Measurements from ENCODE around the gene ARHGAP22.

The ARHGAP22 gene

DNA sequence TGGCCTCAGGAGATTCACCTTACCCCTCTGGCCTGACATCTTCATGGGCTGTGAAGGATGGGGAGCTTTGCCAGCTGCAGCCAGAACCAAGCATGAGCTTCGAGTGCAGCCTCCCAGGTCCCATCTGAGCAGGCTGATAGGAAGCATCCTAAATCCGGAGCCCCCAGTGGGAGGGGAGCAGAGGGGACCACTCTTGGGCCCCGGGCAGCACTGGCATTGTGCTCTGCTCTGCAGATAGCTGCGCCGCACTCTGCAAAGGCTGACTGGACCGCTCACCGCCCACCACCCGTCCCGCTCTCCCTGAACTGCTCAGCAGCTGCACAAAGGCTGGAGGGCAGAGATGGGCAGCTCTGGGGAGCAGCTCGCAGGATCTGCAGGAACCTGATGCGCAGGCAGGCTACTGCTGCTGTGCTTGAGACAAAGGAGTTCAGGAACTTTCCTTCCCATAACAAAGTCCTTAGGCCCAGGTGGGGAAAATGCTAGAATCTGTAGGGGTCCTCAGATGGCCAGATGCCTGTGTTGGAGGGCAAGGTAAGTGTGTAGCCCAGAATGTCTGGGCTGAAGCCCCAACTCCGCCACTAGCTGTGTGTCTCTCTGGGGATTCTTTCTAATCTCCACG, 51.8 kb downstream of the ARHGAP22 start:
- DNase-seq (ENCODE audit: low read depth in 2 of 2) = no peak

DNA sequence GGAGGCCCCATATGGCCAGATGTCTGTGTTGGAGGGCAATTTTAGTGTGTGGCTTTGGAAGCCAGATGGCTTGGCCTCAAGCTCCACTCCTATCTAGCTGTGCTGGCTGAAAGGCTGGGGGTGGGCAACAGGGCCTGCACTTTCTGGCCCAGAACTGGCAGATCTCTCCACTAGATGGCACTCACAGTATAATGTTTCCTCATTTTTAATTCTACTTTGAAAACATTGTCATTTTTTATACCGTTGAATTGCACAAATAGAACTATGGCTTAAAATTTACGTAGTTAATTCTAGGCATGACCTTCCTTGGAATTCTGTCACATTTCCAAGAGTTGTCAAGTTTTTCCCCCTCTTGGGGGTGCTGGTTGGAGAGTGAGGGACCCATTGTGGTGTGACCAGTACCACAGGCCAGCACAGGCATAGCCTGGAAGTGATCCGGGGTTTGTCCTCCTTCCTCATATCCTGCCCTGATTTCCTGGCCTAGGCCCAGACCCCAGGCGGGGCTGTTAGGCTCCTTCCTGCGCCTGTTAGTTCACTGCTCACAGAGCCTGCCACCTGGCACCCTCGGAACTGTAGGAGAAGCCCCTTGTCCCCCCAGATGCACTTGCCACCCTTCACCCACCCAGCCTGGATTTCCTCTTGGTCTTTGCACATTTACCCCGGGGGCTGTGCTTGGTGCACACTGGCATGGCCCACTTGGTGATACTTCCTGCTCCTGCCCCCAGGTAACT, 52.8 kb downstream of the ARHGAP22 start:
- no peak for DNase-seq (ENCODE audit: low read depth in 2 of 2)

DNA sequence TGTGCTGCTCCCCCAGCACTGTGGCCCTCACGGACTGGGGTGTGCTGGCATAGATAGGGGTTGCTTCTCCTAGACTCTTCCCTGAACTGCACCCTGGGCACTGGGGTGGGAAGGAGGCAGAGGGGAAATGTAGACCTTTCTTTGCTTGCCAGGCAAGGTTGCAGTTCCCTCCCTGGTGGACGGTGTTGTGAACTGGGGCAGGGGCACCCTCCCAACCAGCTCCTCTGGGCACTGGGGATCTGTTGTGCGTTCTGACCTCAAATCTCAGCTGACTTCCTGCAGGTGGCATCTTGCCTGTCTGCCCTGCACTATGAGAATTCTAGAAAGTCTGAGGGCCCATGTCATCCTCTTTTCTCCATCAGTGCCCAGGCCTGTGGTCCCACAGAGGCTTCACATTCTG, 53.9 kb downstream of the ARHGAP22 start:
- no peak for DNase-seq (ENCODE audit: low read depth in 2 of 2)

DNA sequence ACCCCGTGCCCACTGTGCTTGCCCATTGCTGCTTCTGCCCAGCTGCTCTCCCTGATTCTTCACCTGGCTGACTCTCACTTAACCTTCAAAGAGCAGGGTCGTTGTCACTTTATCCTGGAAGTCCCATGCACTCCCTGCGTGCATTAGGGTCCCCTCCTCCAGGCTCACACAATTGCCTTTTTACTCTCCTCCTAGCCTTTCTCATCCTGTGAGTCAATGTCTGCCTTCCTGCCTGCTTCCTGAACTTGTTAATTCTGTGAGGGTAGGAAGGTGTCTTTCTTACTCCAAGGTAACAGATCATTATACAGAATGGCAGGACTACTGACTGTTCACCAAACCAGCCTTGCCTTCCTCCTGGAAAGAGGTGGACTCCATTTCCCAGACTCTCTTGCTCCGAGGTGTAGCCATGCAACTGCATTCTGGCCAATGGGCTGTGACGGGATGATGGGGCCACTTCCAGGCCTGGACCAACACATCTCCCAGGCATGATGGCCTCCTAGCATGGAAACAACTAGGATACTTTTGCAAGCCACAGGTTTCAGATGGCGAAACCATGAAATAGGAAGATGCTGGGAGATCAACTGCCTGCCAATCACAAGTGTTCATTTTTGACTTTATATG, 54.7 kb downstream of the ARHGAP22 start:
- DNase-seq (ENCODE audit: low read depth in 2 of 2) = no peak

DNA sequence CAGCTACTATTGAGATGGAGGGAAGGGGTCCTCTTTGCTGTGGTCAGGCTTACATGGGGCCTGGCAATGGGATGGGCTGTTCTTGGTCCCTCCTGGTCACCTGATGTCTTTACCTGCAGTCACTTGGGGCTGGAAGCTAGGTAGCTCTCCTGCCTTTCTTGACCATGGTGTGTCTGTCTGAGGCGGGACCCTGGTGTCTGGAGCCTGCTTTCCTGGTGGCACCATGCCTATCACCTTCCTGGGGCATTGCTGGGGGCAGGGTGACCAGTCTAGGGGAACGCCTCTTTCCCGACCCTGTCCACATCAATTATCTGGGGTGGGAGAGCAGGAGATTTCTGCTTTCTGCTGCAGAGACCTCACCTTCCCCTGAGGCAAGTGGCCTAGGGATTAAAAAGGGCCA, 55.6 kb downstream of the ARHGAP22 start:
- DNase-seq (ENCODE audit: low read depth in 2 of 2) = no peak

DNA sequence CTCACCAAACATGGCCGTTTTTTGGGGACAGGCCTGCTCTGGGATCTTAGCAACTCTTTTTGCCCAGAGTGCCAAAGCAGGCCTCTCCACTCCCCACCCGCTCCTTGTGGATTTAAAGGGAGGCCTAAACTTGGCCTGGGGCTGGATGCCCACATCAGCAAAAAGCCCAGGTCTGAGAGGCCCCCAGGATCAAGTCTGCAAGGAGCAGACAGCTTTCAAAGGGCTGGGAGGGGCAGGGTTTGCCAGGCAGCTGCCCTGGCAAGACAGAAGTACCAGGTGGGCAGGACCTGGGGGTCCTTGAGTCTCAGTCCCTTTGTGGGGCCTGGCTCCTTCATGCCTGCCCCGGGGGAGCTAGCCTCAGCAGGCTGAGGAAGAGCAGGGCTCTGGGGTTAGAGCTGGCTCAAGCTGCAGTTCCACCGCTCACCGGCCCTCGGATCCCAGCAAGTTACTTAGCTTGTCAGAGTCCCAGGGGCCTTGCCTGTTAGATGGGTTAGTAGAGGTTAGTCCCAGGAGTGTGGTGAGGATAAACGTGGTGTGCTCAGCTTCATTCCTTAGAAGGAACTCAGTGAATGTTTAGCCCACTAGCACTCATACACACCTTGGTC, 56.2 kb downstream of the ARHGAP22 start:
- DNase-seq (ENCODE audit: low read depth in 2 of 2) = no peak

DNA sequence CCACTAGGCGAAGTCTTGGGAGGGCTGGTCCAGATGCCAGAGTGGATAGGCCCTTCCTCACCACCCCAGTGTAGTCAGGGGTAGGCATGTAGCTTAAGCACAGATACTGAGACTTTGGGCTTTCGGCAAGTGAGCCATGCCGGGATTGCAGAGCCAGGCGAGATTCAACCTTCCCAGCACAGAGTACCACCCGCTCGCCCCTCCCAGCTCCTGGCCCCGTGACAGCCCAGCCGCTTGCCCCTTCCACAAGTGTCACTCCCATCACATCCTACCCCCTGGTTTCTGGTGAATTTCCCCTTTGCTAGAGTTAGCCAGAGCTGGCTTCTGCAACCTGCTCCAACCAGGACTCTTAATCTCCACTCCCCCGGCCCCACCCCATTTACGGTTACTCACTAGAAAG, 56.9 kb downstream of the ARHGAP22 start:
- no peak for DNase-seq (ENCODE audit: low read depth in 2 of 2)

DNA sequence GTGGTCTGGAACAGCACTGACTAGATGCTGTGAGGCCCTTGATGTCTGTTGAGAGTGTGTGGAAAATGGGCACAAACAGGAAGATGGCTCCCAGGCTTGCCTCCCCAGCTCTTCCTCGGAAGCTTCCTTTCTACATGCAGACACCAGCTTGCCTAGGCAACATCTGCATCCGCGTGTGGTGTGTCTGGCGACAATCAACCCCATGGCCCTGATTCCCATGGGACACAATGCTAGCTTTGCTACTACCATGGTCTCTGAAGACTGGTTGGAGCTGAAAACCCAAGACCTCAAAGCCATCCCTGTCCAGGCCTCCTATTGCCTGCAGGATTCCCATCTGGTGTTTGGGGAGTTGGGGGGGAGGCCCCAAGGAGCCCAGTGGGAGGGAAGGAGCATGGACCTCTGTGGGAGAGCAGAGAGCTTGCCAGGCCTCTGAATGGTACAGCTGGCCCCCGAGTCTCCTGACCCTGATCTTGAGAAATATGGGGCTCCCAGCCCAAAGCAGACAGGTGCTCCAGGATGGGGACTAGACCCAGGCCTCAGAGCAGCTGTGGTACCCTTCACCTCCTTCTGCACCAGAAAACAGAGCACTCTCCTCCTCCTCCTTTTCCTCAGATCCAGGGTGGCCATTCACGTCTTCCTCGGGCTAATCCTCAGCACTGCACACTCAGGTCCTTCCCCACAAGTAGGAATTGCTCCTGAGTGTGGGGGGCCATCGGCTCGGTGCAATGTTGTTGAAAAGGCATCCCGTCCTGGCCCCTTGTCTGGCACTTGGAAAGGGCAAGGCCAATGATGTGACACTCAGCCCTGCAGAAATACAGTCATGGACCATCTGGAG, 57.6 kb downstream of the ARHGAP22 start:
- no peak for DNase-seq (ENCODE audit: low read depth in 2 of 2)

DNA sequence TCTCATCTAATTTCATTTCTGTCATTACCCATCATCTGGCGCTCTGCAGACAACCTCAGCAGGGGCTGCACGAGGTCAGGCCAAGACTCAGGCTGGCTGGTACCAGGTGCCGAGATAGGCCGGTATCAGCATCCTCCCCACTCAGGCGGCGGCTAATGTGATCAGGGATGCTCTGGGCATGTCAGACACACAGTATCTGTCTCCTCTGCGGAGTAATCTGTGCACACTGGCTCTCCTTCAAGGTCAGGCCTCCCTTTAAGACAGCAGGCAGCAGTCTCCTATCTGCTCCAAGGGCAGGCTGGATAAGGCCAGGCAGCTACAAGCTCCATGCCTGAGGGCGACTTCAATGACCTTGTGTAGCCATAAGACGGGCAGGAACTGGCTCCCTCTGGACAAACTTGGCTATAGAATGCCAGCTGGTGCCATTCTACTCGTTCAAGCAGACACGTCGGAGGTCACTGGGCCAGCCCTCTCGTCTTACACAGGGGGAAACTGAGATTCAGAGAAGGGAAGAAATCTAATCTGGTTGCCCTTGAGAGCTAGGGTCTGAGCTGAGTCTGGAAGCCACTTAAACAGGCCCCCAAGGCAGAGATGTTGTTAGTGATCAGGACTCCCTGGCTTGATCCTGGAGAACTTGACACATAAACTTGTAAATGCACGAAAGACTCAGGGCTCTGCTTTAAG, 59.3 kb downstream of the ARHGAP22 start:
- DNase-seq (ENCODE audit: low read depth in 2 of 2) = no peak

DNA sequence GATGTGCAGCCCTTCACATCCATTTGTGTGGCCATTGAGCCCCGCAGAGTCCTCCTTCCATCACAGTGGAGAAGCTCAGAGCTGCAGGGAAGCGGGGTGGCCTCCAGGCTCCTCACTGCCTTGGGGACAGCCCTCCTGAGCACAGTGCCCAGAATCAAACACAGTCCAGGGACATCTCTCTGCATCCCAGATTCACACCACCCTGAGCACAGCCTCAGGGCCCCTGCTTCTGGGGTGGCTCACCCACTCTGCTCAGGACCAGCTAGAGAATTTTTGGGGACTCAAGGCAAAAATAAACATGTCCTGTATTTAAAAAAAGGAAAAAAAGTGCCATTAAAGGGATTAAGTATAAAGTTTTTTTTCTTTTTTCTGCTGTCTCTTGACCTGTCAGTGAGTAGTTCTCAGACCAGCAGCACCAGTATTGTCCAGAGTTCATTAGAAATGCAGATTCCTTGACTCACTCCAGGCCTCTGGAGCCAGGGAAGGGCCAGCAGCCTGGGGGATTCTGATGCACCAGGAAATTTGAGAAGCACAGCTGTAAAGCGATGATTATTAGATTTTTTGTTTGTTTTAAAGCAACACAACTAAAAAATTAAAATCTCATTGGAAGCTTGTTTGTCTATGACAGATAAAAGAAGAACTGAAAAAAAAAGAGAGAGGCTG, 61.6 kb downstream of the ARHGAP22 start:
- no peak for DNase-seq (ENCODE audit: low read depth in 2 of 2)

DNA sequence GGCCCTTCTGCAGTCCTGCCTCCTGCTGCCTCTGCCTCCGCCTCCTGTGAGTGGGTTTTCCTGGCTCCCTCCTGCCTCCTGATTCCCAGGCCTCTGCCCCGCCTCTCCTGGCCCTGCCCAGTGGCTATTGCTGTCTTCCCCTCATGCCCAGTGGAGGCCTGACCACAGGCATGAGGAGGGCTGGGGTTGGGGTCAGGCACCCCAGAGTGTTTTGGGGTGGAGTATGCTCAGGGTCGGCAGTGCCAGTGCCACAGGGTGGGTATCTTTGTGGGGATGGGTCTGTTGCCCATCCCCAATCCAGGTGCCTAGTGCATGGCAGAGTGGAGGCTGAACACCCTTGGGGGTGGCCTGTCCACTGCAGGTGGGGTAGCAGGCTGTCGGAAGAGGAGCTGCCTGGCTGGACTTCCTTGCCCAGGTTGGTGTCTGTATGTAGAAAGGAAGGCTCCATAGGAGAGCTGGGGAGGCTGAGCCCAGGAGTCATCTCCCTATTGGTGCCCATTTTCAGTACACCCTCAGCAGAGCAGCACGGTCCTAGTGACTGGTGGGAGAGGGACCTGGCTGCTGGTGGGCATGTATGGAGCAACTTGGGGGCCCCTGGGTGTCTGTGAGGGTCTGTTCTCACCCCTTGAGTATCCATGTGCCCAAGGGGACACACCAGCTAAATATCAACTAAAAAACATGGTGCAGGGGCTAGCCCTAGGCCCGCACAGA, 62.2 kb downstream of the ARHGAP22 start:
- no peak for DNase-seq (ENCODE audit: low read depth in 2 of 2)

DNA sequence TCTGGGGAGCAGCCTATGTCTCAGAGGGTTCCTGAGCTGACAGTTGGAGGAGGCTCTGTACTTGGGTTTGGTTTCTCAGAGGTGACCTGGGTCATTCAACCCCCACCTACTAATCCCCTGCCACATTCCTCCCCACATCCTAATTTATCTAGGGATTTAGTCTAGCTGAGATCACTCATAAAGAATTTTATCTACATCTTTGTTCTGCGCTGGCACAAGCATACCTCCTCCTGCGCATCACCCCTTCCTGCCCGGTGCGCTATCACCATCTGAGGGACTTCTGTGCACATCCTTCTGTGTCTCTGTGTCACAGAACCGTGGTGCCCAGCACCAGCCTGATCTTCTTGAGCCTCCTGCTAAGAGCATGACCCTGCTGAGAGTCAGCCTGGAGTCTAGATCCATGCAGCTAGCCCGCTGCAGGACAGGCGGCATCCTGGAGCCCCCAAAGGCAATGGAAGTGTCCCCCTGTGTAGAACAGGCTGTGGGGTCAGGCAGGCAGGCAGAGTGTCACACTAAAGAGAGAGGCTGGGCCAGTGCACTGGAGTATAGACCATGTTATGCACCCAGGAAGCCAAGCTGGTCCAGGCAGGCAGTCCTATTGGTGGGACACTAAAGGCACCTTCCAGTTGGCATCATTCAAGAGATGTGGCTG, 63.6 kb downstream of the ARHGAP22 start:
- DNase-seq (ENCODE audit: low read depth in 2 of 2) = no peak

DNA sequence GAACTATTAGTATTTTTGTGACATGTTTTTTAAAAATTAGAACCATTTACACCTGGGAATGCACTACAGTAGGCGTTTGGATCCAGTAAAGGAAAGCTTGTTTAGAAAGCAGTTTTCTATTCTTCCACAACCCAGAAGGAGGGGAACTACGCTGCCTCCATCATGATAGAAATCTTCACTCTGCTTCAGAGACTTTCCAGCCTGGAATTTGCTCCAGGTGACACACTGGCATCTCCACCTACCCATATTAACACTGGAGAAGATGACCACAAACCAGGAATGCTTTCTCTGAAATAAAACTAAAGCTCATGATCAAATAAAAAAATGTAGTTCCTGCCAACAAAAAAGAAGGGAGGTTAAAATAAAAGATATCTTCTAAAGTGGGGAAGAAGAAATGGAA, 66.3 kb downstream of the ARHGAP22 start:
- DNase-seq (ENCODE audit: low read depth in 2 of 2) = no peak

DNA sequence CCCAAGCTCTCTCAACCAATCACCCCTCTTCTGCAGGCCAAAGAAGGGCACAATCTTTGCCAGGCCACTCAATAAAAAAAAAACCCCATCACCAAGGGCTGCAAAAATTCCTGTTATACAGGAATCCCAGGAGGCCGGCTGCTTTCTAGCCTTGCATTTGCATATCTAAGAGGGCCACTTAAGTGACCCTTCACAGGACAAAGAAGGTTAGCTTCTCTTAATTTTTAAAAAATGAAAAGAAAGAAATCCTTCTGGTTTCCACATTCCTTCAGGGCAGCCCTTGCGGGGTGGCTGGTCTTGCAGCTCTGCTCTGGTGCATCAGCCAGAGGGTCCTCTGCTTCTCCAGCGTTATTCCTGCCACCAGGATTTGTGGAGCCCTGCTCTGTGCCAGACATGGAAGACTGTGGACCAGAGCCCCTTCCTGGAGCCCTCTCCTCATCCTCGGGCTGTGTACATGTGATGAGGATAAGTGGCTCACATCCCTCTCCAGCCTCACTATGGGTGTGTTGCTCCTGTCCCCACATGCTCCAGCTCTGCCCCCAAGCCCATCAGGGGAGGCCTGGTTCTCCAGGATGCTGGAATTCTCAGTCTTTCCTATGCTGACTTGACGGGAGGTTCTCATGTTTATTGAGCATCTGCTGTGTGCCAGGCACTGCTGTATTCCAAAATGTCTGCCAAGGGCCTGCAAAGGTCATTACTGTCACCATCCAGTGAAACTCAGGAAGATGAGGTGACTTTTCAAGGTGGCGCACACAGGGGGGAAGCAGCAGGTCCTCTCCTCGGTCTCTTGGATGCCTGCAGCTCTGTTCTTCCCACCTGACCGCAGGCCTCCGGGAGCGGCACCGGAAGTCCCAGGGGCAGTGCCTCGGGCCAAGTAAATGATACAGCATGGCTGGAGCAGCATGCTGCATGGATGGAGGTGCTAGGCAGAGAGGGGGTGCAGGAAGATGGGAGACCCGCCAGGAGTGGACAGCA, 67.7 kb downstream of the ARHGAP22 start:
- no peak for DNase-seq (ENCODE audit: low read depth in 2 of 2)

DNA sequence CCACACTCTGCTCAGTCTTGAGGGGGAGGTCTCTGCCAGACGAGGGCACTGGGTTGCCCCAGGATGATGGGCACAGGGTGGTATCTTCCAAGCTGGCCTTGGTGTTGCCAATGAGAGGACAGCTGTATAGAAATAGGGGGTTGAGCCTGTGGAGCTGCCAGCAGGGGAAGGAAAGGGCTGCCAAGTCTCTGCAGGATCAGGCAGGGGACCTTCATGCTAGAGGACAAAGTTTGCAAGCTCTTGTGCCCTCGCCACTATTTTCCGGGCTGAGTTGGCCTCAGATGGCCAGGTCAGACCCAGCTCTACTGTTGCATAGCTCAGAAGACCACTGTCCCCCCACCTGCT, 68.7 kb downstream of the ARHGAP22 start:
- no peak for DNase-seq (ENCODE audit: low read depth in 2 of 2)

DNA sequence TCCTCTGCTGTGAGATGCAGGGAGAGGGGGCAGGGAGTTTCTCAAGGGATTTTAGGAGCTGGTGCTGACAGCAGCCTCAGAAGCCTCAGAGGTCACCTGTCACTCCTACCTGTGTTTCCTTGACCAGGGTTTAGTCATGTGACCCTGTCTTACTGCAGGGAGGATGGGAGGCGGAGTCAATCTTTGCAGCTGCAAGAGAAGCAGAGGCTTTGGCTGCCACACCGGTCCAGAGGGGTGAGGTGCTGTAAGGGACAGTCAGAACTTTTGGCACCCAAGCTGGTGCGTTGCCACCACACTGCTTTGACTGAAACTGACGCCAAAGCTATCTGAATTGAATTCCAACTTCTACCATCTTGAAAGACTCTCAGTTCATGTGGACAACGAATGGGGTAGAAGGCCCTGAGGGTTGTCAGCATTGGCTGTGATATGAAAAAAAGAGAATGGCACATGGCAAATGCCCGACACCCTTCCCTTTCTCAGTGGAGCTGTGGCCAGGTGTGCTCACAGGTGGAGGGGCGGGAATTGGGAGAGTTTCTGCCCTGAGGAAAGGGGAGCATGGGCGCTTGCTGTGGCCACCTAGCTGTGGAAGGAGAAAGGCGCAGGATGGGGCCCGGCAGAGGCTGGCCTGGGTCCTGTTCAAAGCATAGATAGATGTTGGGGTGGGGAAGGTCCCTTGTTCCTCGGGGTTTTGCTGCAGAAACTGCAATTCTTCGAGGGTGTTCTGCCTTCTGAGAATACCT, 69.3 kb downstream of the ARHGAP22 start:
- DNase-seq (ENCODE audit: low read depth in 2 of 2) = no peak

DNA sequence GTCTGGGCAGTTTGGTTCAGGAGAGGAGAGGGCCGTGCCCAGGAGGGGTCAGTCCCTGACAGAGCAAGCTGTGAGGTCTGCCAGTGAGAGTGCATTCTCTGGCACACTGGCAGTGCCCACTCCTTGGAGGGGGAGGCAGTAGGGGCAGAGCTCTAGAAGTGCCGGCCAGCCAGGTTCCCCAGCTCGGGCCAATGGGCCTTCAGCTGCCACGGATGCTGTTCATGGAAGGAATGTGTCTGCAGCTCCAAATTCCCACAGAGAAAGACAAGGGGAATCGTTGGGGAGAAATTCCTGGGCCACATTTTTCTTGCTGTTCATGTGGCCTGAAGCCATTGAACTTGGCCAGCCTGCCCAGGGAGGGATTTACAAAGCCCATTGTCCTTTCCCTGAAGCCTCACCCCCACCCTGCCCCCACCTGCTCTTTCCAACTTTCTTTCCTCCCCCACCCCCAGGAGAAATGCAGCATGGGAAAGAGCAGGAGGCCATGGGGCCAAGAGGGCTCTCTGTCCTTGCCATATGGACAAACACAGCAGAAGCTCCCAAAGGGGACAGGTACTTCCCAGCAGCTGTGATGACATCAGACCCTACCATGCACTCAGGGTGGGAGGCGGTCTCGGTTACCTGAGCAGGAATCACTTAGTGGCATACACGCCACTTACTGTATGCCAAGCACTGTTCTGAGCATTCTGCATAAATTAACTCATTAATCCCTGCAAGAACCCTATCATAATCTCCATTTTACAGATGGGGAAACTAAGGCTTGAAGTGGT, 70.7 kb downstream of the ARHGAP22 start:
- no peak for DNase-seq (ENCODE audit: low read depth in 2 of 2)
